ENCODE measurements around the gene PRKCA. TPM values are rescaled to one million over a fixed set of nuclear protein-coding genes. Genes with fewer than 3 reads are reported as not detected.
"Not testable (repeated sequence)": the region's sequence is repeated elsewhere in the genome, so short reads cannot be mapped to it uniquely, and the experiment has no call there.

The PRKCA gene
- polyA plus RNA-seq, 2 donors: 1.2 to 1.3 TPM

DNA sequence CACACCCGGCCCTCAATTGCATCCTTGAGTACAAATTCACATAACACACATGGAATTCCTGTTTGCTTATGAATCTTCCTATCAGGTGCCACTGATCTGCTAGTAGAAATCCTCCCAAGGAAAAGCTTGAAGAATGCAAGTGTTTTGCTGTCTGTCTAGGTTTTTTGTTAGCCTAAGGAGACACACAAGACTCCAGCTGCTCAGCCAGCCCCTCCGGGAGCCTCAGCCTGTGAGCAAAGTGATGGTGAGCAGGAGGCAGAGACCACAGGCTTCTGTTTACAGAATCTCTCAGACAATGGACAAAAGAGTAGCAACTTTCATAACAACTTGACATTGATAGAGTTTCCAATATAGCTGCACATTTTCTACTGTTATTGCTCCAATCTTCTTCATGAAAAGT, 18.4 kb upstream of the PRKCA start:
- WGBS, 2 donors: 67 to 79% methylated on average over 2 of the region's 2 CpGs
- no peak overlapping the region for H3K27ac ChIP-seq (ENCODE audit: low read depth in 2 of 2, low read length in 1 of 2)
- H3K9me3 ChIP-seq (ENCODE audit: control insufficient read depth in 2 of 2, insufficient read depth in 1 of 2, low read depth in 1 of 2, low read length in 1 of 2): no peaks in the 10 kb centered on the region

DNA sequence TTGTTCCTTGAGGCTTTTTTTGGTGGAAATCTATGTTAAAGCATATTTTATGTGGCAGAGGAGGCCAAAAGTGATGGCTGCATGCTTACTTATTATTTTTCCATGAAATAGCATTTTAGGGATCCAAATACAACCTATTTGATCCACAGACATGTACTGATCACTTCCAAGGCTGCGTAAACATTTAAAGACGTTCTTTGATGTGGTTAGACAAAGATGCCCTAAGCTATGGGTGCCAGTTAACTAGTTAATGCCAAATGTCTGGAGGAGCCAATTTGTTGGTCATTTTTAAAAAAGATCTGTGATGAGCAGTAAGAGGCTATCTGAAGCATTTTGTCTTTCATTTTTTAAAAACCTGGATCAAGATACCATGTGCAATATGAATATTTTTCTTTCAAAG, 17.3 kb upstream of the PRKCA start:
- Histone ChIP-seq H3K36me3 (ENCODE audit: control insufficient read depth in 2 of 2, insufficient read depth in 2 of 2, low read length in 1 of 2) (no peaks in the 10 kb centered on the region), H3K27ac (ENCODE audit: low read depth in 2 of 2, low read length in 1 of 2) (no peak overlapping the region), H3K4me1 (ENCODE audit: control insufficient read depth in 2 of 2, insufficient read depth in 2 of 2, low read length in 1 of 2) (no peaks in the 10 kb centered on the region), H3K9me3 (ENCODE audit: control insufficient read depth in 2 of 2, insufficient read depth in 1 of 2, low read depth in 1 of 2, low read length in 1 of 2) (no peaks in the 10 kb centered on the region), H3K4me3 (ENCODE audit: low read depth in 1 of 2, low read length in 2 of 2) (no peak overlapping the region), H3K27me3 (ENCODE audit: control insufficient read depth in 1 of 2, insufficient read depth in 2 of 2, low read length in 2 of 2) (no peaks in the 10 kb centered on the region)
- WGBS, 2 donors: 43 to 52% methylated on average over 2 of the region's 2 CpGs

More for the DNA sequence above, 18.4 kb upstream of the PRKCA start:
- H3K4me3 ChIP-seq (ENCODE audit: low read depth in 1 of 2, low read length in 2 of 2): no peak overlapping the region
- H3K27me3 ChIP-seq (ENCODE audit: control insufficient read depth in 1 of 2, insufficient read depth in 2 of 2, low read length in 2 of 2): no peaks in the 10 kb centered on the region
- H3K36me3 ChIP-seq (ENCODE audit: control insufficient read depth in 2 of 2, insufficient read depth in 2 of 2, low read length in 1 of 2): no peaks in the 10 kb centered on the region
- no peaks in the 10 kb centered on the region for H3K4me1 ChIP-seq (ENCODE audit: control insufficient read depth in 2 of 2, insufficient read depth in 2 of 2, low read length in 1 of 2)

DNA sequence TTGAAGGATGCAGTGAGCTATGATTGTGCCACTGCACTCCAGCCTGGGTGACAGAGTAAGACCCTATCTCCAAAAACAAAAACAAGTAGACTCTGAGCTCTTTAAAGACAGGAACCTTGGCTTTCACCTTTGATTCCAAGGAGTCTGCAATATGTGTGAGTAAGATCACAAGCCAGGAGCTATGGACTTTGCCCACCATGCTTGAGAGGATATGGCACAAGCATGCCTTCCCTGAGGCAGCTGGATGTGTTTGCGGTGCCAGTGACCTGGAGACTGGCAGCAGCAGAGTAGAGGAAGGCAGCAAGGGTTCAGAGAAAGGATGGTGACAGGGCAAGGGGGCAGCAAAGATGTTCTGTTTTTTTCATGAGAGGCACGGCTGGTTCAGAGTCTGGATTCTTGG, 14.5 kb upstream of the PRKCA start:
- WGBS, 2 donors: 85 to 87% methylated on average over 2 of the region's 2 CpGs
- H3K4me1 ChIP-seq (ENCODE audit: control insufficient read depth in 2 of 2, insufficient read depth in 2 of 2, low read length in 1 of 2): no peaks in the 10 kb centered on the region
- H3K27me3 ChIP-seq (ENCODE audit: control insufficient read depth in 1 of 2, insufficient read depth in 2 of 2, low read length in 2 of 2): no peaks in the 10 kb centered on the region
- H3K27ac ChIP-seq (ENCODE audit: low read depth in 2 of 2, low read length in 1 of 2): no peak overlapping the region
- H3K9me3 ChIP-seq (ENCODE audit: control insufficient read depth in 2 of 2, insufficient read depth in 1 of 2, low read depth in 1 of 2, low read length in 1 of 2): no peaks in the 10 kb centered on the region
- no peaks in the 10 kb centered on the region for H3K36me3 ChIP-seq (ENCODE audit: control insufficient read depth in 2 of 2, insufficient read depth in 2 of 2, low read length in 1 of 2)
- H3K4me3 ChIP-seq (ENCODE audit: low read depth in 1 of 2, low read length in 2 of 2): no peak overlapping the region

- WGBS, 2 donors: 80 to 90% methylated on average over 4 of the region's 4 CpGs
- H3K9me3 ChIP-seq (ENCODE audit: control insufficient read depth in 2 of 2, insufficient read depth in 1 of 2, low read depth in 1 of 2, low read length in 1 of 2): no peaks in the 10 kb centered on the region
- no peak overlapping the region for H3K4me3 ChIP-seq (ENCODE audit: low read depth in 1 of 2, low read length in 2 of 2)
- no peaks in the 10 kb centered on the region for H3K4me1 ChIP-seq (ENCODE audit: control insufficient read depth in 2 of 2, insufficient read depth in 2 of 2, low read length in 1 of 2)
- no peaks in the 10 kb centered on the region for H3K36me3 ChIP-seq (ENCODE audit: control insufficient read depth in 2 of 2, insufficient read depth in 2 of 2, low read length in 1 of 2)
- H3K27me3 ChIP-seq (ENCODE audit: control insufficient read depth in 1 of 2, insufficient read depth in 2 of 2, low read length in 2 of 2): no peaks in the 10 kb centered on the region
- H3K27ac ChIP-seq (ENCODE audit: low read depth in 2 of 2, low read length in 1 of 2): no peak overlapping the region
Measured at GRCh38 chr17:66290101-66290722, 12.2 kb upstream of the PRKCA start.

- H3K4me1 ChIP-seq (ENCODE audit: control insufficient read depth in 2 of 2, insufficient read depth in 2 of 2, low read length in 1 of 2): no peaks in the 10 kb centered on the region
- H3K36me3 ChIP-seq (ENCODE audit: control insufficient read depth in 2 of 2, insufficient read depth in 2 of 2, low read length in 1 of 2): no peaks in the 10 kb centered on the region
- WGBS, 2 donors: 78 to 88% methylated on average over 3 of the region's 3 CpGs
- no peak overlapping the region for H3K4me3 ChIP-seq (ENCODE audit: low read depth in 1 of 2, low read length in 2 of 2)
- no peaks in the 10 kb centered on the region for H3K9me3 ChIP-seq (ENCODE audit: control insufficient read depth in 2 of 2, insufficient read depth in 1 of 2, low read depth in 1 of 2, low read length in 1 of 2)
- no peaks in the 10 kb centered on the region for H3K27me3 ChIP-seq (ENCODE audit: control insufficient read depth in 1 of 2, insufficient read depth in 2 of 2, low read length in 2 of 2)
- H3K27ac ChIP-seq (ENCODE audit: low read depth in 2 of 2, low read length in 1 of 2): no peak overlapping the region
Measured at GRCh38 chr17:66292353-66292752, 10.1 kb upstream of the PRKCA start.

- 89% methylated on average over 6 of the region's 6 CpGs for WGBS, 2 donors
- Histone ChIP-seq H3K4me1 (ENCODE audit: control insufficient read depth in 2 of 2, insufficient read depth in 2 of 2, low read length in 1 of 2) (peaks cover 0 to under 1% of the 10 kb centered on the region in 2 donors), H3K27ac (ENCODE audit: low read depth in 2 of 2, low read length in 1 of 2) (no peak overlapping the region)
Measured at GRCh38 chr17:66296289-66296725, 6.1 kb upstream of the PRKCA start.

DNA sequence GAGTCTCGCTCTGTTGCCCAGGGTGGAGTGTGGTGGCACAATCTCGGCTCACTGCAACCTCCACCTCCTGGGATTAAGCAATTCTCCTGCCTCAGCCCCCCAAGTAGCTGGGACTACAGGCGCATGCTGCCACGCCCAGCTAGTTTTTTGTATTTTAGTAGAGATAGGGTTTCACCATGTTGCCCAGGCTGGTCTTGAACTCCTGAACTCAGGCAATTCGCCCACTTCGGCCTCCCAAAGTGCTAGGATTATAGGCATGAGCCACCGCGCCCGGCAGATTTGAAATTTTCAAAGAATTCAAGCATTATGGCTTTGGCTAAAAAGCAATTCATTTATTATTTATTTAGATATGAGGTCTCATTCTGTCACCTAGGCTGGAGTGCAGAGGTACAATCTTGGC, 5.0 kb upstream of the PRKCA start:
- WGBS, 2 donors: 94 to 96% methylated on average over 9 of the region's 9 CpGs
- H3K27ac ChIP-seq (ENCODE audit: low read depth in 2 of 2, low read length in 1 of 2); H3K36me3 ChIP-seq (ENCODE audit: control insufficient read depth in 2 of 2, insufficient read depth in 2 of 2, low read length in 1 of 2); H3K9me3 ChIP-seq (ENCODE audit: control insufficient read depth in 2 of 2, insufficient read depth in 1 of 2, low read depth in 1 of 2, low read length in 1 of 2); H3K27me3 ChIP-seq (ENCODE audit: control insufficient read depth in 1 of 2, insufficient read depth in 2 of 2, low read length in 2 of 2); H3K4me1 ChIP-seq (ENCODE audit: control insufficient read depth in 2 of 2, insufficient read depth in 2 of 2, low read length in 1 of 2); H3K4me3 ChIP-seq (ENCODE audit: low read depth in 1 of 2, low read length in 2 of 2): not testable (repeated sequence)

More at GRCh38 chr17:66296289-66296725, 6.1 kb upstream of the PRKCA start:
- Histone ChIP-seq H3K27me3 (ENCODE audit: control insufficient read depth in 1 of 2, insufficient read depth in 2 of 2, low read length in 2 of 2) (no peaks in the 10 kb centered on the region), H3K36me3 (ENCODE audit: control insufficient read depth in 2 of 2, insufficient read depth in 2 of 2, low read length in 1 of 2) (no peaks in the 10 kb centered on the region), H3K9me3 (ENCODE audit: control insufficient read depth in 2 of 2, insufficient read depth in 1 of 2, low read depth in 1 of 2, low read length in 1 of 2) (no peaks in the 10 kb centered on the region), H3K4me3 (ENCODE audit: low read depth in 1 of 2, low read length in 2 of 2) (no peak overlapping the region)

GRCh38 chr17:66299711-66300110, 2.7 kb upstream of the PRKCA start:
- Histone ChIP-seq H3K36me3 (ENCODE audit: control insufficient read depth in 2 of 2, insufficient read depth in 2 of 2, low read length in 1 of 2) (no peaks in the 10 kb centered on the region), H3K4me1 (ENCODE audit: control insufficient read depth in 2 of 2, insufficient read depth in 2 of 2, low read length in 1 of 2) (peaks cover 0 to 3% of the 10 kb centered on the region in 2 donors), H3K9me3 (ENCODE audit: control insufficient read depth in 2 of 2, insufficient read depth in 1 of 2, low read depth in 1 of 2, low read length in 1 of 2) (no peaks in the 10 kb centered on the region), H3K27me3 (ENCODE audit: control insufficient read depth in 1 of 2, insufficient read depth in 2 of 2, low read length in 2 of 2) (no peaks in the 10 kb centered on the region), H3K4me3 (ENCODE audit: low read depth in 1 of 2, low read length in 2 of 2) (no peak overlapping the region), H3K27ac (ENCODE audit: low read depth in 2 of 2, low read length in 1 of 2) (no peak overlapping the region)
- 95% methylated on average over 4 of the region's 4 CpGs for WGBS, 2 donors

- H3K27me3 ChIP-seq (ENCODE audit: control insufficient read depth in 1 of 2, insufficient read depth in 2 of 2, low read length in 2 of 2): no peaks in the 10 kb centered on the region
- H3K4me3 ChIP-seq (ENCODE audit: low read depth in 1 of 2, low read length in 2 of 2): no peak overlapping the region
- no peaks in the 10 kb centered on the region for H3K9me3 ChIP-seq (ENCODE audit: control insufficient read depth in 2 of 2, insufficient read depth in 1 of 2, low read depth in 1 of 2, low read length in 1 of 2)
- peaks cover 0 to 3% of the 10 kb centered on the region in 2 donors for H3K4me1 ChIP-seq (ENCODE audit: control insufficient read depth in 2 of 2, insufficient read depth in 2 of 2, low read length in 1 of 2)
- H3K27ac ChIP-seq (ENCODE audit: low read depth in 2 of 2, low read length in 1 of 2): no peak overlapping the region
- 84 to 85% methylated on average over 8 of the region's 8 CpGs for WGBS, 2 donors
- no peaks in the 10 kb centered on the region for H3K36me3 ChIP-seq (ENCODE audit: control insufficient read depth in 2 of 2, insufficient read depth in 2 of 2, low read length in 1 of 2)
Measured at GRCh38 chr17:66300956-66301355, 1.5 kb upstream of the PRKCA start.

- H3K27me3 ChIP-seq (ENCODE audit: control insufficient read depth in 1 of 2, insufficient read depth in 2 of 2, low read length in 2 of 2): no peaks in the 10 kb centered on the region
- H3K4me1 ChIP-seq (ENCODE audit: control insufficient read depth in 2 of 2, insufficient read depth in 2 of 2, low read length in 1 of 2): peaks cover 0 to 3% of the 10 kb centered on the region in 2 donors
- no peaks in the 10 kb centered on the region for H3K36me3 ChIP-seq (ENCODE audit: control insufficient read depth in 2 of 2, insufficient read depth in 2 of 2, low read length in 1 of 2)
- no peaks in the 10 kb centered on the region for H3K9me3 ChIP-seq (ENCODE audit: control insufficient read depth in 2 of 2, insufficient read depth in 1 of 2, low read depth in 1 of 2, low read length in 1 of 2)
- no peak overlapping the region for H3K27ac ChIP-seq (ENCODE audit: low read depth in 2 of 2, low read length in 1 of 2)
- 36 to 39% methylated on average over 14 of the region's 14 CpGs for WGBS, 2 donors
- H3K4me3 ChIP-seq (ENCODE audit: low read depth in 1 of 2, low read length in 2 of 2): peak overlapping the region; percentile 62 to 85
Measured at GRCh38 chr17:66301367-66301863, 998 bp upstream of the PRKCA start.
